HepG2 (cell line): ENCODE results near the gene SLC25A22. TPM values are rescaled to one million over a fixed set of nuclear protein-coding genes. Genes with fewer than 3 reads are reported as not detected.

Experiments
- ARID4A ChIP-seq: sonication (generic); formaldehyde crosslinking; IDR thresholded peaks from 2 replicates; pipeline ENCODE4 v1.5.0; 2020; ENCODE audit warnings: mild to moderate bottlenecking, missing genetic modification reagents, borderline replicate concordance
- GABPB1 ChIP-seq: IDR thresholded peaks from 2 replicates; pipeline ENCODE4 v1.6.1; 2016; ENCODE audit warnings: mild to moderate bottlenecking, missing genetic modification reagents, moderate library complexity, missing compliant biosample characterization
- MXD3 ChIP-seq: IDR thresholded peaks from 2 replicates; pipeline ENCODE4 v1.6.1; 2016; ENCODE audit warnings: mild to moderate bottlenecking, missing biosample characterization, missing genetic modification reagents
- TARDBP ChIP-seq: sonication (generic); formaldehyde crosslinking; IDR thresholded peaks from 2 replicates; pipeline ENCODE4 v1.8.0; 2022; ENCODE audit warnings: mild to moderate bottlenecking, missing genetic modification reagents
- ZBTB20 ChIP-seq: sonication (generic); formaldehyde crosslinking; IDR thresholded peaks from 2 replicates; pipeline ENCODE4 v1.8.1; 2023; ENCODE audit warnings: missing genetic modification reagents, low read depth, mild to moderate bottlenecking, borderline replicate concordance
- ZFP91 ChIP-seq: sonication (generic); formaldehyde crosslinking; IDR thresholded peaks from 2 replicates; pipeline ENCODE4 v1.9.0; 2022; ENCODE audit warnings: missing genetic modification reagents, mild to moderate bottlenecking, borderline replicate concordance
- ZKSCAN1 ChIP-seq: fragments of 150-350 bp; IDR thresholded peaks from 2 replicates; pipeline ENCODE4 v1.6.1; 2014; ENCODE audit warnings: low read length
- ZNF235 ChIP-seq: sonication (generic); formaldehyde crosslinking; IDR thresholded peaks from 2 replicates; pipeline ENCODE4 v1.8.1; 2023; ENCODE audit warnings: mild to moderate bottlenecking, missing genetic modification reagents, borderline replicate concordance
- ZNF362 ChIP-seq: sonication (generic); formaldehyde crosslinking; IDR thresholded peaks from 2 replicates; pipeline ENCODE4 v1.4.0; 2020; ENCODE audit warnings: missing genetic modification reagents, mild to moderate bottlenecking, borderline replicate concordance
- ZNF546 ChIP-seq: sonication (generic); formaldehyde crosslinking; conservative IDR thresholded peaks from 2 replicates; pipeline ENCODE4 v1.8.1; 2023; ENCODE audit warnings: mild to moderate bottlenecking, missing genetic modification reagents
- ZNF556 ChIP-seq: sonication (generic); formaldehyde crosslinking; IDR thresholded peaks from 2 replicates; pipeline ENCODE4 v1.4.0; 2020; ENCODE audit warnings: mild to moderate bottlenecking, missing genetic modification reagents, borderline replicate concordance
- ZNF687 ChIP-seq: sonication (generic); formaldehyde crosslinking; IDR thresholded peaks from 2 replicates; pipeline ENCODE4 v1.5.1; 2020; ENCODE audit warnings: mild to moderate bottlenecking, missing genetic modification reagents, moderate library complexity
- ZSCAN21 ChIP-seq: sonication (generic); formaldehyde crosslinking; IDR thresholded peaks from 2 replicates; pipeline ENCODE4 v1.8.0; 2022; ENCODE audit warnings: mild to moderate bottlenecking, missing genetic modification reagents, moderate library complexity, borderline replicate concordance
- polyA plus RNA-seq, 8 experiments: library from polyadenylated mRNA; depleted of rRNA in 3 of 8; stranded (reverse) in 7 of 8; unstranded in 1 of 8; fragments of >200 nt; fragmentation: Illumina TruSeq in 4 of 8; extraction: Trizol in 4 of 8; gene quantifications; 2 replicates each; pipeline versions ENCODE4 v1.2.1 to v1.2.3, GENCODE V29; 2011 to 2016; ENCODE audit warnings: low read depth in 4 of 8, missing spikeins in 1 of 8, mixed read lengths in 1 of 8; ENCODE audit not compliant: insufficient read depth in 1 of 8
- total RNA-seq, 5 experiments: library from RNA; depleted of rRNA; stranded (reverse); fragments of >200 nt; fragmentation: Illumina TruSeq; extraction: Trizol; gene quantifications; 2 replicates each; pipeline ENCODE4 v1.2.3, GENCODE V29; 2016; ENCODE audit warnings: low read depth in 1 of 5

Gene SLC25A22
- total and polyA plus RNA-seq, 2 of the 13 experiments (the other 11 are each of a cell fraction or from before 2014, with no cell fraction given): 12.4 to 19.2 TPM

GRCh38 chr11:747158-748006 is 50.7 kb downstream of the SLC25A22 start, which contains the start of gene TALDO1 (continued):
- TF ChIP-seq ZFP91 (CRISPR knock-in tag) (peak; percentile 74), MXD3 (CRISPR knock-in tag) (peak; percentile 46; the same call in 1 of the 2 replicates), ZNF546 (CRISPR knock-in tag) (0 out of 2 replicates have a peak, but pooled peaks have one; percentile 26), ZNF556 (CRISPR knock-in tag) (peak; percentile 67; the same call in 1 of the 2 replicates), ZNF687 (peak; percentile 80), ZBTB20 (CRISPR knock-in tag) (0 out of 2 replicates have a peak, but pooled peaks have one; percentile 27), ZNF235 (CRISPR knock-in tag) (peak; percentile 70; the same call in 1 of the 2 replicates), GABPB1 (CRISPR knock-in tag) (peak; percentile 63), TARDBP (CRISPR knock-in tag) (0 out of 2 replicates have a peak, but pooled peaks have one; percentile 51), ZKSCAN1 (no peak), ZNF362 (CRISPR knock-in tag) (peak; percentile 48; the same call in 1 of the 2 replicates), ARID4A (CRISPR knock-in tag) (peak; percentile 84), ZSCAN21 (CRISPR knock-in tag) (peak; percentile 37; the same call in 1 of the 2 replicates)
